Esophagus mucosa (tissue), 1 donor: ENCODE data around the gene NLGN1. TPM values are rescaled to one million over a fixed set of nuclear protein-coding genes. Genes with fewer than 3 reads are reported as not detected.

Source experiments
- ATAC-seq: fragments of 200-7000 bp; cut with Tn5 transposase; one replicate; pipeline ENCODE4 v1.9.1; 2020
- total RNA-seq: library from RNA; stranded (reverse); gene quantifications from one replicate; pipeline ENCODE4 v1.2.4, GENCODE V29; 2023
- donor health status: DM: yes; HTN: yes; CAD: no.

Gene NLGN1
- total RNA-seq, 1 donor from 2014 or later, result 0.44 TPM

GRCh38 chr3:173862701-173863100 is 465.2 kb downstream of the NLGN1 start:
- no peak for ATAC-seq

- ATAC-seq, result no peak
Measured at GRCh38 chr3:173863551-173863950, 466.0 kb downstream of the NLGN1 start.

GRCh38 chr3:173865900-173866498 is 468.5 kb downstream of the NLGN1 start:
- no peak for ATAC-seq

- ATAC-seq, result no peak
Measured at GRCh38 chr3:173869766-173870165, 472.2 kb downstream of the NLGN1 start.

- no peak for ATAC-seq
Measured at GRCh38 chr3:173870976-173871375, 473.4 kb downstream of the NLGN1 start.

GRCh38 chr3:173875790-173876189 is 478.2 kb downstream of the NLGN1 start:
- ATAC-seq, result no peak

GRCh38 chr3:173876476-173876875 is 478.9 kb downstream of the NLGN1 start:
- ATAC-seq, result no peak

GRCh38 chr3:173887888-173888287 is 490.3 kb downstream of the NLGN1 start:
- ATAC-seq, result no peak

GRCh38 chr3:173889596-173889995 is 492.1 kb downstream of the NLGN1 start:
- ATAC-seq, result no peak

- no peak for ATAC-seq
Measured at GRCh38 chr3:173890091-173890490, 492.5 kb downstream of the NLGN1 start.

- ATAC-seq, result no peak
Measured at GRCh38 chr3:173891272-173892100, 493.9 kb downstream of the NLGN1 start.

GRCh38 chr3:173892547-173892946 is 495.0 kb downstream of the NLGN1 start:
- ATAC-seq, result no peak

GRCh38 chr3:173893066-173893465 is 495.5 kb downstream of the NLGN1 start:
- ATAC-seq, result no peak

GRCh38 chr3:173893835-173894234 is 496.3 kb downstream of the NLGN1 start:
- ATAC-seq, result no peak

GRCh38 chr3:173897631-173898030 is 500.1 kb downstream of the NLGN1 start:
- ATAC-seq, result no peak

- no peak for ATAC-seq
Measured at GRCh38 chr3:173901649-173902048, 504.1 kb downstream of the NLGN1 start.

- ATAC-seq, result no peak
Measured at GRCh38 chr3:173902401-173902800, 504.9 kb downstream of the NLGN1 start.

- ATAC-seq, result no peak
Measured at GRCh38 chr3:173902871-173903270, 505.3 kb downstream of the NLGN1 start.

- ATAC-seq, result no peak
Measured at GRCh38 chr3:173905381-173905780, 507.8 kb downstream of the NLGN1 start.

- ATAC-seq, result no peak
Measured at GRCh38 chr3:173911446-173911845, 513.9 kb downstream of the NLGN1 start.

GRCh38 chr3:173912126-173912525 is 514.6 kb downstream of the NLGN1 start:
- ATAC-seq, result no peak

GRCh38 chr3:173913397-173913796 is 515.9 kb downstream of the NLGN1 start:
- ATAC-seq, result no peak

- no peak for ATAC-seq
Measured at GRCh38 chr3:173913974-173914421, 516.5 kb downstream of the NLGN1 start.

GRCh38 chr3:173916799-173917198 is 519.3 kb downstream of the NLGN1 start:
- no peak for ATAC-seq
